HepG2 (cell line): ENCODE data around the gene QKI. TPM values are rescaled to one million over a fixed set of nuclear protein-coding genes. Genes with fewer than 3 reads are reported as not detected.
A peak's percentile ranks its signal among the peaks of the same experiment; 100 is the strongest.

Source experiments
- ARNT ChIP-seq: fragments of 450-650 bp; IDR thresholded peaks from 2 replicates; pipeline ENCODE4 v1.6.1; 2017
- CERS6 ChIP-seq: sonication (generic); formaldehyde crosslinking; IDR thresholded peaks from 2 replicates; pipeline ENCODE4 v1.5.0; 2020; ENCODE audit warnings: missing genetic modification reagents
- ETS1 ChIP-seq: sonication (generic); formaldehyde crosslinking; IDR thresholded peaks from 2 replicates; pipeline ENCODE4 v1.4.0; 2020; ENCODE audit warnings: missing genetic modification reagents
- HIVEP1 ChIP-seq: sonication (generic); formaldehyde crosslinking; IDR thresholded peaks from 2 replicates; pipeline ENCODE4 v1.4.0; 2020; ENCODE audit warnings: mild to moderate bottlenecking, missing genetic modification reagents
- HNF4A ChIP-seq: sonication (generic); formaldehyde crosslinking; IDR thresholded peaks from 2 replicates; pipeline ENCODE4 v1.4.0; 2020; ENCODE audit warnings: missing genetic modification reagents
- PLSCR1 ChIP-seq: sonication (generic); formaldehyde crosslinking; IDR thresholded peaks from 2 replicates; pipeline ENCODE4 v1.5.0; 2020; ENCODE audit warnings: missing genetic modification reagents, mild to moderate bottlenecking, borderline replicate concordance
- RBAK ChIP-seq: sonication (generic); formaldehyde crosslinking; IDR thresholded peaks from 2 replicates; pipeline ENCODE4 v1.5.1; 2020; ENCODE audit warnings: mild to moderate bottlenecking, missing genetic modification reagents
- SRSF4 ChIP-seq: fragments of 200-400 bp; formaldehyde crosslinking; IDR thresholded peaks from one replicate; pipeline ENCODE4 v1.6.1; 2018; ENCODE audit warnings: mild to moderate bottlenecking, low read depth, low read length, moderate library complexity; ENCODE audit not compliant: poor library complexity, severe bottlenecking
- U2AF2 ChIP-seq: fragments of 200-400 bp; formaldehyde crosslinking; IDR thresholded peaks from 2 replicates; pipeline ENCODE4 v1.6.1; 2017; ENCODE audit warnings: low read depth, mild to moderate bottlenecking, low read length
- XRCC5 ChIP-seq: fragments of 200-400 bp; formaldehyde crosslinking; optimal IDR thresholded peaks from 2 replicates; pipeline ENCODE3; 2017; ENCODE audit warnings: mild to moderate bottlenecking, low read length
- ZBTB42 ChIP-seq: sonication (generic); formaldehyde crosslinking; IDR thresholded peaks from 2 replicates; pipeline ENCODE4 v1.5.0; 2020; ENCODE audit warnings: mild to moderate bottlenecking, missing genetic modification reagents
- ZFP62 ChIP-seq: sonication (generic); formaldehyde crosslinking; IDR thresholded peaks from 2 replicates; pipeline ENCODE4 v1.4.0; 2020; ENCODE audit warnings: missing genetic modification reagents
- ZNF232 ChIP-seq: sonication (generic); formaldehyde crosslinking; IDR thresholded peaks from 2 replicates; pipeline ENCODE4 v1.4.0; 2020; ENCODE audit warnings: missing genetic modification reagents, borderline replicate concordance
- ZNF343 ChIP-seq: sonication (generic); formaldehyde crosslinking; IDR thresholded peaks from 2 replicates; pipeline ENCODE4 v1.4.0; 2020; ENCODE audit warnings: mild to moderate bottlenecking, missing genetic modification reagents
- ZNF468 ChIP-seq: sonication (generic); formaldehyde crosslinking; IDR thresholded peaks from 2 replicates; pipeline ENCODE4 v1.8.0; 2022; ENCODE audit warnings: mild to moderate bottlenecking, moderate library complexity, missing genetic modification reagents
- ZNF577 ChIP-seq: sonication (generic); formaldehyde crosslinking; IDR thresholded peaks from 2 replicates; pipeline ENCODE4 v1.4.0; 2020; ENCODE audit warnings: mild to moderate bottlenecking, low read depth, missing genetic modification reagents, borderline replicate concordance
- ZNF644 ChIP-seq: IDR thresholded peaks from 2 replicates; pipeline ENCODE4 v1.6.1; 2016; ENCODE audit warnings: low read depth
- ZNF672 ChIP-seq: sonication (generic); formaldehyde crosslinking; IDR thresholded peaks from 2 replicates; pipeline ENCODE4 v1.8.1; 2022; ENCODE audit warnings: missing genetic modification reagents
- ZNF773 ChIP-seq: sonication (generic); formaldehyde crosslinking; IDR thresholded peaks from 2 replicates; pipeline ENCODE4 v1.4.0; 2020; ENCODE audit warnings: missing genetic modification reagents, borderline replicate concordance
- ZNF781 ChIP-seq: sonication (generic); formaldehyde crosslinking; IDR thresholded peaks from 2 replicates; pipeline ENCODE4 v1.5.1; 2020; ENCODE audit warnings: borderline replicate concordance, mild to moderate bottlenecking, missing genetic modification reagents; ENCODE audit errors: not compliant biosample characterization
- ZNF83 ChIP-seq: sonication (generic); formaldehyde crosslinking; IDR thresholded peaks from 2 replicates; pipeline ENCODE4 v1.4.0; 2020; ENCODE audit warnings: missing genetic modification reagents, mild to moderate bottlenecking, borderline replicate concordance
- polyA plus RNA-seq, 8 experiments: library from polyadenylated mRNA; depleted of rRNA in 3 of 8; stranded (reverse) in 7 of 8; unstranded in 1 of 8; fragments of >200 nt; fragmentation: Illumina TruSeq in 4 of 8; extraction: Trizol in 4 of 8; gene quantifications; 2 replicates each; pipeline versions ENCODE4 v1.2.1 to v1.2.3, GENCODE V29; 2011 to 2016; ENCODE audit warnings: low read depth in 4 of 8, missing spikeins in 1 of 8, mixed read lengths in 1 of 8; ENCODE audit not compliant: insufficient read depth in 1 of 8
- total RNA-seq, 5 experiments: library from RNA; depleted of rRNA; stranded (reverse); fragments of >200 nt; fragmentation: Illumina TruSeq; extraction: Trizol; gene quantifications; 2 replicates each; pipeline ENCODE4 v1.2.3, GENCODE V29; 2016; ENCODE audit warnings: low read depth in 1 of 5
- TF ChIP-seq, protein P1 (sequence below): sonication (generic); formaldehyde crosslinking; IDR thresholded peaks from 2 replicates; pipeline ENCODE4 v1.8.1; 2023; ENCODE audit warnings: mild to moderate bottlenecking, missing genetic modification reagents, borderline replicate concordance
- TF ChIP-seq, protein P2 (sequence below): sonication (generic); formaldehyde crosslinking; IDR thresholded peaks from 2 replicates; pipeline ENCODE4 v1.5.0; 2020; ENCODE audit warnings: mild to moderate bottlenecking, missing genetic modification reagents
- TF ChIP-seq, protein P3 (sequence below): IDR thresholded peaks from 2 replicates; pipeline ENCODE4 v1.6.1; 2016

QKI gene
- total and polyA plus RNA-seq, 2 of the 13 experiments (the other 11 are each of a cell fraction or from before 2014, with no cell fraction given), result 136 to 137 TPM

DNA sequence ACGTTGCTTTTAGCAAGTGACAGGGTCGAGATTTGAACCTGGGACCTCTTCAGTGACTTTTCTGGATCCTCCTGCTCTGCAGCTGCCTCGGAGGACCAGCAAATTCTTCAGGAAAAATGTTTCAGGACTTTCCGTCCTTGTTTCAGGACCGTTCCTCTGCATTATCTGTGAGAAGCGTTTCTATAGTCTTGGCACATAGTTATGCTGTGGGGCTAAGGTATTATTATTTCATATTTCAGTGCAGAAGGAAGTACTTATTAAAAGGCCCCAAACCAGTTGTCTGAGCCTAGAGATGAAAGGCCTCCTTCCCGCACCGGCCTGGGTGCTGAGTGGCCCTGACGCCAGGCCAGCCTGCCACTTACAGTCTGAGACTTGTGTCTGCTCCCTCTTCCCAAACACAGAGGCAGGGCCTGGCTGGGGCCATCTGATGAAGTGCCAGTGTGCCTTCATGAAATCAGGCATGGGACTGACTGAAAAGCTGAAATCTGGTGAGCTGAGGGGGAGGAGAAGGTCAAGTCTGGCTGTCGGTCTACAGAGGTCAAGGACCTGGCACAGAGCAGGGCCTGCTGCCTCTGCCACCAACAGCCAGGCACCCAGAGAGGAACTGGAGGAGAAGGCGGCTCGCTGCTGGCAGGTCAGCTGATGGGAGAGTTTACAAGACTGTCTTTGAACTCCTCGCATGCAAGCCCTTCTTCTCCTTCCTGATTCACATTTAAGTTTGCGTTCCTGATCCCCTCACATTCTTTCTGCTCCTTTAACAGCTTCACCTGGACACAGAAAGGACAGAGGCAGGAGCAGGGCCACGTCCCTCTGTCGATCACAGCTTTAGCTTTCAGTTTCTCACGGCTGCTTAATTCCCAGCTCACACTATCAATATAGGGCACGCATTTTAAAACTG lies 8.9 kb upstream of the QKI start (continued):
- TF ChIP-seq ZNF468, result no peak
- TF ChIP-seq ZNF672 (CRISPR knock-in tag), result no peak
- TF ChIP-seq ZNF644 (CRISPR knock-in tag), result 0 out of 2 replicates have a peak, but pooled peaks have one; percentile 40
- TF ChIP-seq CERS6 (CRISPR knock-in tag), result no peak
- no peak for TF ChIP-seq ZFP62
- TF ChIP-seq PLSCR1, result no peak
- TF ChIP-seq ZNF232, result no peak
- no peak for TF ChIP-seq ETS1 (CRISPR knock-in tag)
- TF ChIP-seq ARNT, result no peak
- peak; percentile 39 for TF ChIP-seq ZNF781 (CRISPR knock-in tag)
- no peak for TF ChIP-seq SRSF4
- TF ChIP-seq, protein P1, sequence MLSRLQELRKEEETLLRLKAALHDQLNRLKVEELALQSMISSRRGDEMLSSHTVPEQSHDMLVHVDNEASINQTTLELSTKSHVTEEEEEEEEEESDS (CRISPR knock-in tag), result peak; percentile 75; the same call in 1 of the 2 replicates
- TF ChIP-seq U2AF2, result no peak
- TF ChIP-seq, protein P2, sequence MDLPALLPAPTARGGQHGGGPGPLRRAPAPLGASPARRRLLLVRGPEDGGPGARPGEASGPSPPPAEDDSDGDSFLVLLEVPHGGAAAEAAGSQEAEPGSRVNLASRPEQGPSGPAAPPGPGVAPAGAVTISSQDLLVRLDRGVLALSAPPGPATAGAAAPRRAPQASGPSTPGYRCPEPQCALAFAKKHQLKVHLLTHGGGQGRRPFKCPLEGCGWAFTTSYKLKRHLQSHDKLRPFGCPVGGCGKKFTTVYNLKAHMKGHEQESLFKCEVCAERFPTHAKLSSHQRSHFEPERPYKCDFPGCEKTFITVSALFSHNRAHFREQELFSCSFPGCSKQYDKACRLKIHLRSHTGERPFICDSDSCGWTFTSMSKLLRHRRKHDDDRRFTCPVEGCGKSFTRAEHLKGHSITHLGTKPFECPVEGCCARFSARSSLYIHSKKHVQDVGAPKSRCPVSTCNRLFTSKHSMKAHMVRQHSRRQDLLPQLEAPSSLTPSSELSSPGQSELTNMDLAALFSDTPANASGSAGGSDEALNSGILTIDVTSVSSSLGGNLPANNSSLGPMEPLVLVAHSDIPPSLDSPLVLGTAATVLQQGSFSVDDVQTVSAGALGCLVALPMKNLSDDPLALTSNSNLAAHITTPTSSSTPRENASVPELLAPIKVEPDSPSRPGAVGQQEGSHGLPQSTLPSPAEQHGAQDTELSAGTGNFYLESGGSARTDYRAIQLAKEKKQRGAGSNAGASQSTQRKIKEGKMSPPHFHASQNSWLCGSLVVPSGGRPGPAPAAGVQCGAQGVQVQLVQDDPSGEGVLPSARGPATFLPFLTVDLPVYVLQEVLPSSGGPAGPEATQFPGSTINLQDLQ (CRISPR knock-in tag), result no peak
- TF ChIP-seq ZNF773 (CRISPR knock-in tag), result no peak
- no peak for TF ChIP-seq HIVEP1 (CRISPR knock-in tag)
- TF ChIP-seq, protein P3, sequence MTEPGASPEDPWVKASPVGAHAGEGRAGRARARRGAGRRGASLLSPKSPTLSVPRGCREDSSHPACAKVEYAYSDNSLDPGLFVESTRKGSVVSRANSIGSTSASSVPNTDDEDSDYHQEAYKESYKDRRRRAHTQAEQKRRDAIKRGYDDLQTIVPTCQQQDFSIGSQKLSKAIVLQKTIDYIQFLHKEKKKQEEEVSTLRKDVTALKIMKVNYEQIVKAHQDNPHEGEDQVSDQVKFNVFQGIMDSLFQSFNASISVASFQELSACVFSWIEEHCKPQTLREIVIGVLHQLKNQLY (CRISPR knock-in tag), result peak; percentile 53; the same call in 1 of the 2 replicates
- no peak for TF ChIP-seq ZBTB42
- no peak for TF ChIP-seq ZNF343
- TF ChIP-seq ZNF83 (CRISPR knock-in tag), result 0 out of 2 replicates have a peak, but pooled peaks have one; percentile 54
- no peak for TF ChIP-seq ZNF577 (CRISPR knock-in tag)
- TF ChIP-seq XRCC5, result peak; percentile 24
- 0 out of 2 replicates have a peak, but pooled peaks have one; percentile 43 for TF ChIP-seq RBAK
- TF ChIP-seq HNF4A, result peak; percentile 68
